Nephron (organoid): ENCODE results near the gene CAPN15.
"Not testable (repeated sequence)": the region's sequence is repeated elsewhere in the genome, so short reads cannot be mapped to it uniquely, and the experiment has no call there.

Experiments
- H3K27ac Mint-ChIP-seq, 3 experiments: 2 replicates each; pipeline ENCODE4 v1.8.0; 2020; ENCODE audit warnings: mixed read lengths in 3 of 3, mild to moderate bottlenecking in 2 of 3, moderate library complexity in 1 of 3
- H3K27me3 Mint-ChIP-seq: 2 replicates; pipeline ENCODE4 v1.8.0; 2021; ENCODE audit warnings: low read depth, mild to moderate bottlenecking, moderate library complexity, mixed read lengths
- H3K36me3 Mint-ChIP-seq: 2 replicates; pipeline ENCODE4 v1.8.0; 2020; ENCODE audit warnings: low read depth, mixed read lengths
- H3K4me1 Mint-ChIP-seq: 2 replicates; pipeline ENCODE4 v1.8.0; 2020; ENCODE audit warnings: mixed read lengths
- H3K4me3 Mint-ChIP-seq, 3 experiments: 2 replicates each; pipeline ENCODE4 v1.8.0; 2020; ENCODE audit warnings: mild to moderate bottlenecking in 3 of 3, mixed read lengths in 3 of 3, moderate library complexity in 2 of 3
- H3K9me3 Mint-ChIP-seq: 2 replicates; pipeline ENCODE4 v1.8.0; 2020; ENCODE audit warnings: mixed read lengths
- TF ChIP-seq, protein P1 (sequence below), 3 experiments: fragments of 200-600 bp; sonication (generic); IDR thresholded peaks; one replicate each; pipeline ENCODE4 v1.5.0; 2021; ENCODE audit warnings: antibody characterized with exemption in 3 of 3; ENCODE audit not compliant: unreplicated experiment in 3 of 3

CAPN15 gene

DNA sequence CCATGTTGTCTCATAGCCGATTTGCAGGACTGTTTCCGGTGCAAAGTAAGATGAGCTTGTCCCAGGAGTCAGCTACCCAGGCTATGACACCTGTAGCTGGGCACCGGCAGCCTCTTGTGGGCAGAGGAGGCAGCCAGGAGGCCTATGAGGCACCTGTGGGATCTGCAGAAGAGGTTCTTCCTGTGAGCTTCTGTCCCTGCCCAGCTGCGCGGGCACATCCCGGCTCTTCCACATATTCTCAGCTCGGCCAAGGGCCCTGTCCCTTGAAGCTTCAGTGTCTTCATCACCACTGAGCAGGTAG lies 21.3 kb upstream of the CAPN15 start:
- Mint-ChIP-seq H3K27me3 (no peaks in the 10 kb centered on the region), H3K9me3 (no peaks in the 10 kb centered on the region), H3K27ac (no peak overlapping the region), H3K36me3 (peaks cover 21% of the 10 kb centered on the region), H3K4me3 (no peak overlapping the region), H3K4me1 (peaks cover 13% of the 10 kb centered on the region)
- TF ChIP-seq, protein P1, sequence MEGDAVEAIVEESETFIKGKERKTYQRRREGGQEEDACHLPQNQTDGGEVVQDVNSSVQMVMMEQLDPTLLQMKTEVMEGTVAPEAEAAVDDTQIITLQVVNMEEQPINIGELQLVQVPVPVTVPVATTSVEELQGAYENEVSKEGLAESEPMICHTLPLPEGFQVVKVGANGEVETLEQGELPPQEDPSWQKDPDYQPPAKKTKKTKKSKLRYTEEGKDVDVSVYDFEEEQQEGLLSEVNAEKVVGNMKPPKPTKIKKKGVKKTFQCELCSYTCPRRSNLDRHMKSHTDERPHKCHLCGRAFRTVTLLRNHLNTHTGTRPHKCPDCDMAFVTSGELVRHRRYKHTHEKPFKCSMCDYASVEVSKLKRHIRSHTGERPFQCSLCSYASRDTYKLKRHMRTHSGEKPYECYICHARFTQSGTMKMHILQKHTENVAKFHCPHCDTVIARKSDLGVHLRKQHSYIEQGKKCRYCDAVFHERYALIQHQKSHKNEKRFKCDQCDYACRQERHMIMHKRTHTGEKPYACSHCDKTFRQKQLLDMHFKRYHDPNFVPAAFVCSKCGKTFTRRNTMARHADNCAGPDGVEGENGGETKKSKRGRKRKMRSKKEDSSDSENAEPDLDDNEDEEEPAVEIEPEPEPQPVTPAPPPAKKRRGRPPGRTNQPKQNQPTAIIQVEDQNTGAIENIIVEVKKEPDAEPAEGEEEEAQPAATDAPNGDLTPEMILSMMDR (IDR thresholded peaks at IDR 0.05; ENCODE audit: unreplicated experiment in 3 of 3) = no peak

DNA sequence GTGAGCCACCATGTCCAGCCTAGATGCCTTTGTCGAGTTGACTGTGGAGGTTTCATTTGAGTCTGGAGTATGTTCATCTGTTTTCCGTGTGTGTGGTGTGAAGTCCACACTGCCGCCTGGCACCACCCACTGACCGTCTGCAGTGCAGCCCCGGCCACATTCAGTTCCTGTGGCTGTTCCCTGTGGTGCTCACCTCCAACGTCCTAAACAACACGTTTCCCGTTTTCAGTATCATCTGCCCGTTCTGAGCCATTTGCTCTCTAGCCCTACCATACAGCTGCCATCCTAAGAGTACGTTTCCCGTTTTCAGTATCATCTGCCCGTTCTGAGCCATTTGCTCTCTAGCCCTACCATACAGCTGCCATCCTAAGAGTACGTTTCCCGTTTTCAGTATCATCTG lies 20.0 kb upstream of the CAPN15 start:
- H3K27me3 Mint-ChIP-seq, H3K9me3 Mint-ChIP-seq, H3K4me3 Mint-ChIP-seq: not testable (repeated sequence)
- H3K36me3 Mint-ChIP-seq = peaks cover 21% of the 10 kb centered on the region
- peak overlapping the region in 1 of 3 experiments; percentile 59 for H3K27ac Mint-ChIP-seq
- peaks cover 13% of the 10 kb centered on the region for H3K4me1 Mint-ChIP-seq

DNA sequence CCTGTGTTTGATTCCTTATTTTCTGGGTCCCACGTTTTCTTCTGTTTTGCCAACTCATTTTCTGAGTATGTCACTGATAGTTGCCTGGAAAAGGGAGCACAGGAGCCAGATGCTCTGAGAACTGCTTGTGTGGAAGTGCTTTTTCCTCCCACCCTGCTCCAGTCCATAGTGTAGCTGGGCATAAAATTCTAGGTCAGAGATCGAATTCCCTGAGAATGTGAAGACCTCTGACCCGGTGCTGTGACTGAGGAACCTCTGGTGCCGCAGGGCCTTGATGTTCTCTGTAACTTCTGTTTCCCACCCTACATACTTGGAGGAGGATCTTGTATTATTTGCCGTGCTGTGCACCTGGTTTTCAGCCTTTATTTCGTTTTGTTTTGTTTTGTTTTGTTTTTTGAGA lies 19.5 kb upstream of the CAPN15 start:
- H3K36me3 Mint-ChIP-seq = peaks cover 24% of the 10 kb centered on the region
- H3K9me3 Mint-ChIP-seq = no peaks in the 10 kb centered on the region
- TF ChIP-seq, protein P1 (IDR thresholded peaks at IDR 0.05; ENCODE audit: unreplicated experiment in 3 of 3) = no peak
- no peak overlapping the region for H3K4me3 Mint-ChIP-seq
- H3K27ac Mint-ChIP-seq = peak overlapping the region in 1 of 3 experiments; percentile 59
- no peaks in the 10 kb centered on the region for H3K27me3 Mint-ChIP-seq
- H3K4me1 Mint-ChIP-seq = peaks cover 13% of the 10 kb centered on the region

DNA sequence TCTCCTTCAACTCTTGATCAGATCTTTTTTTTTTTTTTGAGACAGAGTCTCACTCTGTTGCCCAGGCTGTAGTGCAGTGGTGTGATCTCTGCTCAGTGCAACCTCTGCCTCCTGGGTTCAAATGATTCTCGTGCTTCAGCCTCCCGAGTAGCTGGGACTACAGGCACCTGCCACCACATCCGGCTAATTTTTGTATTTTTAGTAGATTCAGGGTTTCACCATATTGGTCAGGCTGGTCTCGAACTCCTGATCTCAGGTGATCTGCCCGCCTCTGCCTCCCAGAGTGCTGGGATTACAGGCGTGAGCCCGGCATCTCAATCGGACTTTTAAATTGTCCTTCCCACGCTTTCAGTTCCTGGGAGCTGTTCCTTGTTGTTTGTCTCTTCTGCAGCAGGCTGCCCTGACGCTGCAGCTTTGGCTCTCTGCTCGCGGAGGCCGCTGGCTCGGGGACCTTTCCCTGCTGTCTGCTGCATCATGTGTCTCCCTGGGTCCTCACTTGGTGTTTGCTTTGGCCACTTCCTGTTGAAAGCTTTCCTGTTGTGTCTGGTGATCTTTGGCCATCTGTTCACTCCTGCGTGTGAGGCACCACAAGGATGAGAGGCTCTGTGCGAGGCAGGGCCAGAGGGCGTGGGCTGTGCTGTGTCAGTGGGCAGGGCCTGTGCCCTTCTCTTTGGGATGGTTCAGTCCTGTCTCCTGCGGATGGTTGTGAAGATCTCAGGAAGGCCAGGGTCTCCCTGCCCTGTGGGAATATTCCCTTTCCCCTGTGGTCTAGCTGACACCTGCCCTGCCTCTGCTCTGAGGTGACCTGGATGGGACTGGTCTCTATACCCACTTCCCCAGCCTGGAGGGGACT lies 18.4 kb upstream of the CAPN15 start:
- H3K27me3 Mint-ChIP-seq = no peaks in the 10 kb centered on the region
- peak overlapping the region in 1 of 3 experiments; percentile 43 for H3K27ac Mint-ChIP-seq
- H3K4me1 Mint-ChIP-seq = peaks cover 13% of the 10 kb centered on the region
- no peaks in the 10 kb centered on the region for H3K9me3 Mint-ChIP-seq
- TF ChIP-seq, protein P1 (IDR thresholded peaks at IDR 0.05; ENCODE audit: unreplicated experiment in 3 of 3) = no peak
- H3K4me3 Mint-ChIP-seq = no peak overlapping the region
- peaks cover 29% of the 10 kb centered on the region for H3K36me3 Mint-ChIP-seq

DNA sequence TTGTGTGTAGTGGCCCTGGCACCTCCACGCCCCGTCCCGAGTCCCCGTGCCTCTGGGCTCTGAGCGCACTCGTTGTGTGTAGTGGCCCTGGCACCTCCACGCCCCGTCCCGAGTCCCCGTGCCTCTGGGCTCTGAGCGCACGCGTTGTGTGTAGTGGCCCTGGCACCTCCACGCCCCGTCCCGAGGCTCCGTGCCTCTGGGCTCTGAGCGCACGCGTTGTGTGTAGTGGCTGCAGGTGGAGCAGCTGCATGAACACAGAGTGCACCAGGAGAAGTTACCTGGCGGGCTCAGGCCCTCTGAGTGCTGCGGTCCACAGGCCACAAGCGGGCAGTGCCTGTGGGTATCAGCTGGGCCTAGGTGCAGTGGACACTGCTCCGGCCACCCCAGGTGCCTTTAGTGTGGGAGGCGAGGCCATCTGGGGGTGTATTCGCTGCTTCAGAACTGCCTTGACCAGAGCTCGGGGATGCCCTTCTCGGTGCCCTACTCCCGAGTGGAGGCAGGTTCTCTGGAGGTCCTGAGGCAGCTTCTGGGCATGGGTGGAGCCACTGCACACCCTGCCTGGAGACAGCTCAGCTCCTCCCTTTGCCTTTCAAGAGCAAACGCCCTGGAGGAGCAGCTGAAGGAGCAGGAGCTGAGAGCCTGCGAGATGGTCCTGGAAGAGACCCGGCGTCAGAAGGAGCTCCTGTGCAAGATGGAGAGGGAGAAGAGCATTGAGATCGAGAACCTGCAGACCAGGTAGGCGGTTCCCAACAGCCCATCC lies 17.3 kb upstream of the CAPN15 start:
- H3K36me3 Mint-ChIP-seq = peaks cover 41% of the 10 kb centered on the region
- no peak overlapping the region for H3K27ac Mint-ChIP-seq
- H3K27me3 Mint-ChIP-seq = no peaks in the 10 kb centered on the region
- no peak overlapping the region for H3K4me3 Mint-ChIP-seq
- no peaks in the 10 kb centered on the region for H3K9me3 Mint-ChIP-seq
- peaks cover 13% of the 10 kb centered on the region for H3K4me1 Mint-ChIP-seq
- TF ChIP-seq, protein P1 (IDR thresholded peaks at IDR 0.05; ENCODE audit: unreplicated experiment in 3 of 3) = no peak

DNA sequence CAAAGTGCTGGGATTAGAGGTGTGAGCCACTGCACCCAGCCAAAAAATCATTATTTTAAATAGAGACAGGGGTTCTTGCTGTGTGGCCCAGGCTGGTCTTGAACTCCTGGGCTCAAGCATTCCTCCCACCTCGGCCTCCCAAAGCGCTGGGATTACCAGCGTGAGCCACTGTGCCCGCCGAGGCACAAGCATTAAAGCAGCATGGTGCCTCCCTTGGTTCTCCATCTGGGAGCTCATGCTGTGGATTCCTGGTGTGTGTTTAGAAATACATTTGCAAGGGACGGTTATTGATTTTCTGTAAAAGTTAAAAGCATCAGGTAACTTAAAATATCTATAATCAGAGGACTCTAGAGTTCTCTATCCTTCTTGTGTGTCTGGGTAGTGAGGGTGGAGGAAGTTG lies 14.7 kb upstream of the CAPN15 start:
- Mint-ChIP-seq H3K4me3 (no peak overlapping the region), H3K9me3 (no peaks in the 10 kb centered on the region), H3K4me1 (peaks cover 8% of the 10 kb centered on the region), H3K27ac (peak overlapping the region in 1 of 3 experiments; percentile 16), H3K27me3 (no peaks in the 10 kb centered on the region), H3K36me3 (peaks cover 45% of the 10 kb centered on the region)
- TF ChIP-seq, protein P1 (IDR thresholded peaks at IDR 0.05; ENCODE audit: unreplicated experiment in 3 of 3) = no peak
